ENCODE measurements around the gene KCNIP4. TPM values are rescaled to one million over a fixed set of nuclear protein-coding genes. Genes with fewer than 3 reads are reported as not detected.
A peak's percentile ranks its signal among the peaks of the same experiment; 100 is the strongest.

The KCNIP4 gene
- total RNA-seq, 4 donors from 2014 or later = 1.3 to 11.1 TPM; not detected in 2

DNA sequence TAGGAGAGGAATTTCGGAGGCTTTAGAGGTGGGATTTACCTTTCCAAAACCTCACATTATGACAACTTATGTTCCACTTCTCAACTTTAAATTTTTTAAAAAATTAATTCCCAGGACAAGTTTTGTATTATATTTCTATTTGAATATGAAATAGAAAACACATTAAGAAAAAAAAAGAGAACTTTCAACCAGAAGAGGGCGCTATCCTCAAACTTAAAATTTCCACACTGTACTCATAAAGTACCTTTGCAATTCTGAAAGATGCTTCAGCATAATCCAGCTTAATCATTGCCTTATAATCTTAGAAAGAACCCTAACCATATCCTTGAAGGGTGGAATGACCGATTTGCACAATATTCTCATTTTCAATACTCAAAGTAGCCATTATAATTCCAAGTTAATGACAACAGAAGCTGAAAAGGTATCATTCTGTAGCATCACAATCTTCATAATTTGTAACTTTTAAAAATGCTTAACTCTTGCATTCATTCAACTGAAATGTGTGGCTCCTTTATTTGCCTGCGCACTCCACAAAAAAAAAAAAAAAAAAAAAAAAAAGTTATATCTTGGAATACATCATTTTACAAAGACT is 158.0 kb downstream of the KCNIP4 start:
- H3K27me3 ChIP-seq = no peaks in the 10 kb centered on the region
- DNase-seq = no peak
- H3K27ac ChIP-seq = no peak overlapping the region
- H3K4me3 ChIP-seq = no peak overlapping the region
- H3K4me1 ChIP-seq = no peaks in the 10 kb centered on the region
- intact Hi-C loops (cut with DNase I; ENCODE audit: low total_unique reads) = loop anchor here (5.0 kb wide), 1 partner anchor 602 kb away; no protein-coding TSS in a partner anchor
- H3K9me3 ChIP-seq = no peaks in the 10 kb centered on the region
- TF ChIP-seq CTCF (IDR thresholded peaks at IDR 0.05) (peak in 3 of 4 experiments; percentile 40 to 67 (median 41)), POLR2A (IDR thresholded peaks at IDR 0.05) (no peak)
- H3K36me3 ChIP-seq = no peaks in the 10 kb centered on the region

- Histone ChIP-seq H3K27ac (no peak overlapping the region), H3K36me3 (no peaks in the 10 kb centered on the region), H3K27me3 (no peaks in the 10 kb centered on the region), H3K9me3 (no peaks in the 10 kb centered on the region), H3K4me3 (no peak overlapping the region), H3K4me1 (no peaks in the 10 kb centered on the region)
- DNase-seq = no peak
- TF ChIP-seq POLR2A (IDR thresholded peaks at IDR 0.05) (no peak), CTCF (IDR thresholded peaks at IDR 0.05) (no peak)
- intact Hi-C loops (cut with DNase I; ENCODE audit: low total_unique reads) = loop anchor here (10.0 kb wide), 1 partner anchor 915 kb away; the partner anchor contains the start of gene GBA3
These were observed 168.4 kb downstream of the KCNIP4 start for GRCh38 chr4:21780148-21780547.

DNA sequence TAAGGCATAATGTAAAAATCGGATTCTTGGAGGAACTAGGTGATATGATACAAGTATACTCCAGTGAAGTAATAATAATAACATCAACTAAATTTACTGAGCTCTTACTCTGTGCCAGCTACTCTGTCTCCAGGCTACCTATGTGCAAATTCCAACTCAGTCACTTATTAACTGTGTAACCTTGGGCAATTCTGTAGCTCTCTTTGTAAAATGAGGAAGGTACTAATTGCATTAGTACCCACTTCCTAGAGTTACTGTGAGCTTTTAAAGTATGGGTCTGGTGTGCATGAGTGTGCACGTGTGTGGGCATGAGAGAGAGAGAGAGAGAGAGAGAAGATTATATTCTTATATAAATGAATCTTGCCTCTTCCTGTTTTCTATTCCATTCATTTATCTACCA is 169.9 kb downstream of the KCNIP4 start:
- H3K27ac ChIP-seq = no peak overlapping the region
- intact Hi-C loops (cut with DNase I; ENCODE audit: low total_unique reads) = no loop called here
- DNase-seq = no peak
- H3K9me3 ChIP-seq = no peaks in the 10 kb centered on the region
- no peaks in the 10 kb centered on the region for H3K27me3 ChIP-seq
- H3K4me3 ChIP-seq = no peak overlapping the region
- no peaks in the 10 kb centered on the region for H3K4me1 ChIP-seq
- no peak for TF ChIP-seq CTCF (IDR thresholded peaks at IDR 0.05)
- TF ChIP-seq POLR2A (IDR thresholded peaks at IDR 0.05) = no peak
- H3K36me3 ChIP-seq = no peaks in the 10 kb centered on the region

DNA sequence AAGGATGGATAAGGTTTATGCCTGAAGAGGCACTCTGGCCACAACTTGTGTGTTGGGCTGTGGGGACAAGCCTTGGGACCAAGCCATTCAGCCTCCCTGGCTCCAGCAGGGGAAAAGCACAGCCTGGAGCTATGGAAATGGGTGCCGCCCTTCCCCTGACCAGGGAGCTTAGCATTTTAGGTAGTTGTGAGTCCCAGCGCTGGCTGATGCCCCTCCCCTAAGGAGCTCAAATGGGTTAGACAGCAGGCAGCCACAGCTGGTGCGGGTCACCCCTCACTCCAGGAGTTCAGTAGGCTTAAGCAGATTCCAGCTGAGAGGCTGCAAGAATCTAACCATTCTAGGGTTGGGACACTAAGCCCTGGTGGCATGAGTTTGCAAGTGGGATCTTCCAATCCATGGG is 172.9 kb downstream of the KCNIP4 start:
- no peak for TF ChIP-seq CTCF (IDR thresholded peaks at IDR 0.05)
- no peak for TF ChIP-seq POLR2A (IDR thresholded peaks at IDR 0.05)
- intact Hi-C loops (cut with DNase I; ENCODE audit: low total_unique reads) = no loop called here
- H3K9me3 ChIP-seq = no peaks in the 10 kb centered on the region

DNA sequence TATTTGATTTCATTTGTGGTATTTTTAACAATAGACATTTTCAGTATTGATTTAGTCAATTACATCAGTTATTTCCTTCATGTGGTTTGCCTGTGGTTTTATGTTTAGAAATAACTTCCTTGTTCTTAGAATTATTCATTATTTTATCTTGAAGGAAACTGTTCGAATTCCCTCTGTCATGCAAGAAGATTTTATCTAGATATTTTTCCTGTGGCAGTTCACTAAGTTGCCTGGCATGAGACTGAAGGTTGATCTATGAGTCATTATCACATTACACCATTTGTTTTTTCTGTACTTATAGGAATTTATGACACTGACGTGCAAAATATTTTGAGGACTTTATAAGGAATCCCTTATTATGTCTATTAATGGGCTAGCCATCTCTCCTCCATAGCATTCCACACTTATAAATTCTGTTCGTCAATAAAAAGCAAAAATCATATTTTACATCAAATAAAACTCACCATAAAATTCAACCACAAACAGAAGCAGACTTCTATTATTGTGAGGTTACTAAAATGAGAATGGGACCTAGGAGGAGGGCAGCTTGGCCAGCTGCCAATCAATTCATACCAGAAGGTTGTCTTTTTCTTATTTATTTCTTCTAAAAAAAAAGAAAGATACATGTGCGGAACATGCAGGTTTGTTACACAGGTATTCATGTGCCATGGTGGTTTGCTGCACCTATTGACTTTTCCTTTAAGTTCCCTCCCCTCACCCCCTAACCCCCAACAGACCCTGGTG is 179.0 kb downstream of the KCNIP4 start:
- no peak overlapping the region for H3K4me3 ChIP-seq
- no peaks in the 10 kb centered on the region for H3K4me1 ChIP-seq
- no peaks in the 10 kb centered on the region for H3K27me3 ChIP-seq
- intact Hi-C loops (cut with DNase I; ENCODE audit: low total_unique reads) = loop anchor here (5.0 kb wide), 1 partner anchor 257 kb away; no protein-coding TSS in a partner anchor
- TF ChIP-seq CTCF (IDR thresholded peaks at IDR 0.05) = no peak
- no peak for TF ChIP-seq POLR2A (IDR thresholded peaks at IDR 0.05)
- H3K9me3 ChIP-seq = no peaks in the 10 kb centered on the region
- no peaks in the 10 kb centered on the region for H3K36me3 ChIP-seq
- DNase-seq = no peak
- H3K27ac ChIP-seq = no peak overlapping the region

More for the DNA sequence above, 172.9 kb downstream of the KCNIP4 start:
- no peak for DNase-seq
- H3K4me3 ChIP-seq = no peak overlapping the region
- H3K27me3 ChIP-seq = no peaks in the 10 kb centered on the region
- no peaks in the 10 kb centered on the region for H3K4me1 ChIP-seq
- H3K36me3 ChIP-seq = no peaks in the 10 kb centered on the region
- H3K27ac ChIP-seq = no peak overlapping the region
